K562 (cell line): ENCODE measurements around the gene CFAP221. TPM values are rescaled to one million over a fixed set of nuclear protein-coding genes. Genes with fewer than 3 reads are reported as not detected.

Source experiments
- ATAC-seq: fragments of 200-7000 bp; cut with Tn5 transposase; 3 replicates; pipeline ENCODE4 v1.9.1; 2020; ENCODE audit warnings: moderate library complexity
- BruUV-seq: library from RNA; stranded (reverse); fragments of 400-500 nt; replicated peaks from 2 replicates; lab custom pipeline; 2021; lab: Mats Ljungman, UMichigan
- CTCF ChIA-PET: fragments of 300-600 bp; formaldehyde crosslinking; extraction: SDS; loops from one replicate; lab custom pipeline; 2021; ENCODE audit warnings: low intra/inter-chr PET ratio; lab: Yijun Ruan, JAX
- POLR2A ChIA-PET: fragments of 300-600, 350-650 bp; sonication (Branson Sonifier 250); formaldehyde crosslinking; extraction: SDS; loops from one replicate; lab custom pipeline; 2021; ENCODE audit warnings: antibody characterized with exemption, inconsistent platforms; lab: Yijun Ruan, JAX
- DNase-seq, 4 experiments: peaks; one replicate each; pipeline versions ENCODE4 v3.0.0 to v3.0.0-alpha.2; 2011 to 2018; ENCODE audit warnings: low spot score in 3 of 4, mixed read lengths in 3 of 4; ENCODE audit errors: extremely low read depth in 1 of 4
- FAIRE-seq: peaks from 2 replicates; lab custom pipeline; 2011; peaks lifted over from hg19 to GRCh38; lab: Jason Lieb, UNC
- H2AFZ ChIP-seq: 2 replicates; pipeline ENCODE4 v1.6.0; 2011; ENCODE audit warnings: low read depth, low read length, control low read depth, inconsistent platforms
- H3K27ac ChIP-seq: fragments of 200-600 bp; 3 replicates; pipeline ENCODE4 v1.8.0; 2011; ENCODE audit warnings: low read depth, mild to moderate bottlenecking, control low read depth, inconsistent platforms, low read length, moderate library complexity, mixed read lengths; ENCODE audit errors: extremely low read depth
- H3K27me3 ChIP-seq, 2 experiments: fragments of 300-600 bp in 1 of 2; 2 replicates in 1 of 2; 3 replicates in 1 of 2; pipeline versions ENCODE4 v1.6.0 to v1.8.0; 2011; ENCODE audit warnings: inconsistent platforms in 2 of 2, low read length in 2 of 2, mild to moderate bottlenecking in 1 of 2, mixed read lengths in 1 of 2, moderate library complexity in 1 of 2; ENCODE audit not compliant: control insufficient read depth in 2 of 2, insufficient read depth in 2 of 2
- H3K36me3 ChIP-seq: fragments of 300-600 bp; 3 replicates; pipeline ENCODE4 v1.8.0; 2011; ENCODE audit warnings: mild to moderate bottlenecking, low read length, inconsistent platforms; ENCODE audit not compliant: control insufficient read depth, insufficient read depth
- H3K4me1 ChIP-seq, 2 experiments: fragments of 200-600 bp in 1 of 2; replicated peaks in 1 of 2; 2 replicates in 1 of 2; 3 replicates in 1 of 2; pipeline versions ENCODE4 v1.5.1 to v1.8.0; 2011; ENCODE audit warnings: inconsistent platforms in 2 of 2, low read length in 2 of 2, mild to moderate bottlenecking in 1 of 2, mixed read lengths in 1 of 2, moderate library complexity in 1 of 2; ENCODE audit not compliant: control insufficient read depth in 2 of 2, insufficient read depth in 2 of 2
- H3K4me2 ChIP-seq: 2 replicates; pipeline ENCODE4 v1.6.1; 2011; ENCODE audit warnings: low read length, control low read depth, inconsistent platforms, mixed read lengths; ENCODE audit not compliant: insufficient read depth
- H3K4me3 ChIP-seq: fragments of 200-600 bp; sonication (generic), shearing (Covaris generic); 2 replicates; pipeline ENCODE4 v1.5.1; 2016; ENCODE audit warnings: control low read depth, inconsistent platforms
- H3K79me2 ChIP-seq: fragments of 200-600 bp; 3 replicates; pipeline ENCODE4 v1.8.0; 2011; ENCODE audit warnings: low read length, inconsistent platforms; ENCODE audit not compliant: control insufficient read depth, insufficient read depth
- H3K9ac ChIP-seq, 2 experiments: 2 replicates each; pipeline versions ENCODE4 v1.6.0 to v1.6.1; 2011; ENCODE audit warnings: low read depth in 2 of 2, low read length in 2 of 2, control low read depth in 1 of 2, inconsistent platforms in 1 of 2, mild to moderate bottlenecking in 1 of 2, mixed read lengths in 1 of 2; ENCODE audit not compliant: insufficient read depth in 1 of 2
- H3K9me1 ChIP-seq: one replicate; pipeline ENCODE4 v1.6.0; 2011; ENCODE audit warnings: inconsistent platforms, mild to moderate bottlenecking, low read length, moderate library complexity; ENCODE audit not compliant: control insufficient read depth, insufficient read depth
- H3K9me3 ChIP-seq: replicated peaks from 2 replicates; pipeline ENCODE4 v1.5.1; 2011; ENCODE audit warnings: low read depth, low read length, inconsistent platforms; ENCODE audit not compliant: control insufficient read depth, insufficient read depth
- H4K20me1 ChIP-seq: replicated peaks from 2 replicates; pipeline ENCODE4 v1.6.1; 2011; ENCODE audit warnings: low read length, inconsistent platforms, mixed read lengths; ENCODE audit not compliant: control insufficient read depth, insufficient read depth
- BACH1 ChIP-seq: fragments of 200-800 bp; sonication (Bioruptor generic); IDR thresholded peaks from 2 replicates; pipeline ENCODE4 v1.6.1; 2016; ENCODE audit warnings: missing genetic modification characterization, missing compliant biosample characterization
- BMI1 ChIP-seq: fragments of 150-350 bp; IDR thresholded peaks from 2 replicates; pipeline ENCODE4 v1.6.1; 2014; ENCODE audit warnings: low read length
- HINFP ChIP-seq: fragments of 450-650 bp; conservative IDR thresholded peaks from 2 replicates; pipeline ENCODE4 v1.6.1; 2016; ENCODE audit warnings: missing genetic modification characterization, low read depth, mild to moderate bottlenecking, control low read depth, missing compliant biosample characterization
- HNRNPK ChIP-seq: fragments of 200-400 bp; formaldehyde crosslinking; IDR thresholded peaks from one replicate; pipeline ENCODE4 v1.6.1; 2018; ENCODE audit warnings: mild to moderate bottlenecking, low read depth, low read length; ENCODE audit not compliant: poor library complexity, severe bottlenecking
- NRF1 ChIP-seq, 2 experiments: fragments of 450-650 bp; IDR thresholded peaks in 1 of 2; conservative IDR thresholded peaks in 1 of 2; 2 replicates each; pipeline ENCODE4 v1.6.1; 2014; ENCODE audit warnings: mild to moderate bottlenecking in 2 of 2
- PTBP1 ChIP-seq: fragments of 200-400 bp; formaldehyde crosslinking; IDR thresholded peaks from 2 replicates; pipeline ENCODE4 v1.6.1; 2017; ENCODE audit warnings: low read depth, low read length
- RBM39 ChIP-seq: fragments of 200-400 bp; formaldehyde crosslinking; optimal IDR thresholded peaks from 2 replicates; pipeline ENCODE3; 2018; ENCODE audit warnings: low read depth, low read length
- SOX6 ChIP-seq: fragments of 450-650 bp; IDR thresholded peaks from 2 replicates; pipeline ENCODE4 v1.6.1; 2014; ENCODE audit warnings: mild to moderate bottlenecking
- ZNF184 ChIP-seq: sonication (generic); formaldehyde crosslinking; IDR thresholded peaks from 2 replicates; pipeline ENCODE4 v1.5.0; 2020; ENCODE audit warnings: missing genetic modification reagents
- ZNF3 ChIP-seq: fragments of 250-450 bp; sonication (Bioruptor Pico); IDR thresholded peaks from 2 replicates; pipeline ENCODE4 v1.5.0; 2021; ENCODE audit warnings: mild to moderate bottlenecking, moderate library complexity
- ZNF75A ChIP-seq: fragments of 450-650 bp; formaldehyde crosslinking; IDR thresholded peaks from 2 replicates; pipeline ENCODE4 v1.4.0; 2020; ENCODE audit warnings: mild to moderate bottlenecking
- WGBS: fragments of 100-300 bp; shearing (Covaris generic); methylation state at CpG from one replicate; pipeline ENCODE4 v1.1.6; 2016; ENCODE audit warnings: low coverage, mixed read lengths; ENCODE audit not compliant: insufficient coverage; ENCODE audit errors: missing lambda C conversion rate; 5-methylcytosine and 5-hydroxymethylcytosine counted together
- in situ Hi-C: fragments of 300-500 bp; cut with MboI; formaldehyde crosslinking; loops from 4 replicates; pipeline ENCODE4 v1.15.0; 2018; ENCODE audit warnings: inconsistent platforms, mixed read lengths
- intact Hi-C: fragments of 100-400 bp; cut with micrococcal nuclease; formaldehyde crosslinking; loops from 2 replicates; pipeline ENCODE4 v1.14.2; 2022
- polyA plus RNA-seq, 8 experiments: library from polyadenylated mRNA; depleted of rRNA in 4 of 8; stranded (reverse) in 5 of 8; unstranded in 3 of 8; fragments of >200 nt; fragmentation: Nextera tagmentation in 2 of 8; fragmentation: Illumina TruSeq in 1 of 8; extraction: Ambion mirVana in 2 of 8; extraction: Trizol in 1 of 8; gene quantifications; 2 replicates each; pipeline versions ENCODE4 v1.2.1 to v1.2.3, GENCODE V29; 2011 to 2014; ENCODE audit warnings: inconsistent platforms in 1 of 8, missing spikeins in 1 of 8
- total RNA-seq, 7 experiments: library from RNA; depleted of rRNA in 6 of 7; stranded (reverse); fragments of >200 nt in 6 of 7; fragmentation: Illumina TruSeq in 2 of 7; extraction: Trizol in 2 of 7; gene quantifications; 2 replicates each; pipeline versions ENCODE4 v1.2.1 to v1.2.3, GENCODE V29; 2011 to 2021; ENCODE audit warnings: low replicate concordance in 1 of 7
- TF ChIP-seq, protein P1 (sequence below): fragments of 450-650 bp; IDR thresholded peaks from 2 replicates; pipeline ENCODE4 v1.6.1; 2016; ENCODE audit warnings: missing biosample characterization, missing genetic modification characterization
- TF ChIP-seq, protein P2 (sequence below): conservative IDR thresholded peaks from 2 replicates; pipeline ENCODE4 v1.6.1; 2011; ENCODE audit warnings: low read depth, mild to moderate bottlenecking, low read length; ENCODE audit not compliant: control insufficient read depth

CFAP221 gene
- total and polyA plus RNA-seq, 9 of the 15 experiments (the other 6 are each of a cell fraction or from before 2014, with no cell fraction given) = 0.09 to 1.4 (median 0.65) TPM

DNA sequence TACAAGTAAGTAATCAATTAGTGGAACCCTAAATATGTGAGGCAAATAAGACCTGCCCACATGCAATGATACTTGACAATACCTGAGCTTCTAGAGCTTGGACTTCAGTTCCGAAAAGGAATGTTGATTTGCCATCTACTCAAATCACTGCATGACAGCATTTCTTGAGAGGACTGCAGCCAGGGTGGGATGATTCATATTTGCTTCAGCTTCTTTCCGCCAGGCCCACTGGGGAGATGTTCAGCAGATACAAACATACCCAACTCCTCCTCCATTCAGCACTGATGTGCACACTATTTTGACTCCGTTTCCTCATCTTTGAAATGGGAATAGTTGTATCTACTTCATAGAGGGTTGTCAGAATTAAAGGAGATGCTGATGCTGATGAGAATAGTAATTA is 106.0 kb downstream of the CFAP221 start:
- Histone ChIP-seq H2AFZ (no peak overlapping the region), H3K27me3 (peaks cover 11 to 22% of the 10 kb centered on the region in 2 experiments), H3K9me1 (no peaks in the 10 kb centered on the region), H3K4me2 (no peak overlapping the region), H3K9ac (no peak overlapping the region), H3K4me3 (no peak overlapping the region), H3K27ac (no peak overlapping the region), H3K36me3 (no peaks in the 10 kb centered on the region), H3K4me1 (no peaks in the 10 kb centered on the region), H3K79me2 (no peaks in the 10 kb centered on the region), H3K9me3 (no peaks in the 10 kb centered on the region), H4K20me1 (no peaks in the 10 kb centered on the region)
- POLR2A ChIA-PET = interaction anchor here (1.2 kb wide), 1 partner anchor 20 kb away, joined by 3 read pairs; no protein-coding TSS in a partner anchor
- intact Hi-C loops (no loop called here), in situ Hi-C loops (no loop called here)
- no peak for DNase-seq
- BruUV-seq = no TSS peak
- FAIRE-seq = no peak
- no peak for TF ChIP-seq HINFP (tag)
- TF ChIP-seq NRF1 (conservative IDR thresholded peaks at IDR 0.05 in 1 of 2, IDR thresholded peaks at IDR 0.05 in 1 of 2) = no peak
- no peak for TF ChIP-seq SOX6
- no peak for TF ChIP-seq RBM39
- TF ChIP-seq BACH1 (tag) = no peak
- TF ChIP-seq HNRNPK = no peak
- no peak for TF ChIP-seq PTBP1
- TF ChIP-seq, protein P1, sequence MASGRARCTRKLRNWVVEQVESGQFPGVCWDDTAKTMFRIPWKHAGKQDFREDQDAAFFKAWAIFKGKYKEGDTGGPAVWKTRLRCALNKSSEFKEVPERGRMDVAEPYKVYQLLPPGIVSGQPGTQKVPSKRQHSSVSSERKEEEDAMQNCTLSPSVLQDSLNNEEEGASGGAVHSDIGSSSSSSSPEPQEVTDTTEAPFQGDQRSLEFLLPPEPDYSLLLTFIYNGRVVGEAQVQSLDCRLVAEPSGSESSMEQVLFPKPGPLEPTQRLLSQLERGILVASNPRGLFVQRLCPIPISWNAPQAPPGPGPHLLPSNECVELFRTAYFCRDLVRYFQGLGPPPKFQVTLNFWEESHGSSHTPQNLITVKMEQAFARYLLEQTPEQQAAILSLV (tag) = no peak
- TF ChIP-seq ZNF184 (CRISPR knock-in tag) = no peak
- TF ChIP-seq ZNF75A (CRISPR knock-in tag) = no peak
- TF ChIP-seq ZNF3 (CRISPR knock-in tag) = no peak
- TF ChIP-seq, protein P2, sequence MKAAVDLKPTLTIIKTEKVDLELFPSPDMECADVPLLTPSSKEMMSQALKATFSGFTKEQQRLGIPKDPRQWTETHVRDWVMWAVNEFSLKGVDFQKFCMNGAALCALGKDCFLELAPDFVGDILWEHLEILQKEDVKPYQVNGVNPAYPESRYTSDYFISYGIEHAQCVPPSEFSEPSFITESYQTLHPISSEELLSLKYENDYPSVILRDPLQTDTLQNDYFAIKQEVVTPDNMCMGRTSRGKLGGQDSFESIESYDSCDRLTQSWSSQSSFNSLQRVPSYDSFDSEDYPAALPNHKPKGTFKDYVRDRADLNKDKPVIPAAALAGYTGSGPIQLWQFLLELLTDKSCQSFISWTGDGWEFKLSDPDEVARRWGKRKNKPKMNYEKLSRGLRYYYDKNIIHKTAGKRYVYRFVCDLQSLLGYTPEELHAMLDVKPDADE = no peak
- TF ChIP-seq BMI1 = no peak
- WGBS = 6% methylated on average over 3 of the region's 3 CpGs
- CTCF ChIA-PET = no interaction called here
- no peak for ATAC-seq
